ENCODE results near the gene PKD2L2. TPM values are rescaled to one million over a fixed set of nuclear protein-coding genes. Genes with fewer than 3 reads are reported as not detected.
"Not testable (repeated sequence)": the region's sequence is repeated elsewhere in the genome, so short reads cannot be mapped to it uniquely, and the experiment has no call there.

The PKD2L2 gene
- not detected in 2 replicates for total RNA-seq
- long read RNA-seq, partial matches to known transcripts, result 0 of 3 reads
- long read RNA-seq, other reads (novel, unspliced or antisense), result 3 of 3 reads

DNA sequence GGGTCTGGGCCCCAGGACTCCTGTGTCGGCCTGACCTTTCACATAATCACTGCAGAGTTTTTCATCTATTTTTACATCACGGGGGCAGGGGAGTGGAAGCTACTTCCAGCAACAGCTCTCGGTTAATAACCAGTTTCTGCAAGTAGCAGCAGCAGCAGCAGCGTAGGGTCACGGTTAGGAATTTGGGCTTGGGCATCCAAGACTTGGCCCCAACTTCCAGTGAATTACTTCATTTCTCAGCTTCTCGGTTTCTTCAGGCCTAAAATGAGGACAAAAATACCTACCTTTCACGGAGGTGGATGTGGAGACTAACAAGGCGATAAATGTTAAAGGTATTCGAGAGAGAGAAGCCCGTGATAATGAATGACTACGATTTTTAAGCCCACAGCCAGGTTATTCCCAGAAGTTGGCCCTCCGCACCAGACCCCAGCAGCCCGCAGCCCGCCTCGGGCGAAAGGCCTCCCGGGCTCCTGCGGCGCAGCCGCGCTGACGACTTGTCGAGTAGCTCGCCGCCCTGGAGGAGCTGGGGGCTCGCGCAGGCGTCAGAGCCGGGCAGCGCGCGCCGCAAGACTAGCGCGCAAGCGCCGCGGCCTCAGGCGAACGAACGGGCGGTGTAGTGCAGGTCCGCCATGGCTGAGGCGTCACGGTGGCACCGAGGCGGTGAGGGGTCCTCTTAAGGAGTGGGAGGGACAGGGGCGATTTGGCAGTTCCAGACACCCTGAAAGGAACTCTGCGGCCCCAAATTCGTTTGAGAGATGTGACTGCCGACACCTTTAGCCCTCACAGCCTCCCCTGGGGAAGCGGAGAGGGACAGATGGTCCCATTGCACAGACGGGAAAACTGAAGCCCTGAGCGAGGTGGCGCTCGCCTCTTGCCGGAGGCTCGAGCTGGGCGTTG, at the start of gene PKD2L2:
TSS of gene PKD2L2 (plus strand) at position 595 of the 897 bp plus-strand sequence. CDS start at position 630, 35 bp downstream.
- Mint-ChIP-seq H3K36me3 (ENCODE audit: low read depth) (no peaks in the 10 kb centered on the region), H3K27me3 (ENCODE audit: low read depth) (no peaks in the 10 kb centered on the region), H3K4me1 (peaks cover 25% of the 10 kb centered on the region), H3K9me3 (no peaks in the 10 kb centered on the region), H3K27ac (ENCODE audit: unreplicated experiment) (peak within 1 kb of the TSS; percentile 98), H3K4me3 (peak within 1 kb of the TSS; percentile 32)
- TF ChIP-seq CTCF (conservative IDR thresholded peaks at IDR 0.05), result no peak
- DNase-seq (ENCODE audit: low read depth, low spot score), result no peak

DNA sequence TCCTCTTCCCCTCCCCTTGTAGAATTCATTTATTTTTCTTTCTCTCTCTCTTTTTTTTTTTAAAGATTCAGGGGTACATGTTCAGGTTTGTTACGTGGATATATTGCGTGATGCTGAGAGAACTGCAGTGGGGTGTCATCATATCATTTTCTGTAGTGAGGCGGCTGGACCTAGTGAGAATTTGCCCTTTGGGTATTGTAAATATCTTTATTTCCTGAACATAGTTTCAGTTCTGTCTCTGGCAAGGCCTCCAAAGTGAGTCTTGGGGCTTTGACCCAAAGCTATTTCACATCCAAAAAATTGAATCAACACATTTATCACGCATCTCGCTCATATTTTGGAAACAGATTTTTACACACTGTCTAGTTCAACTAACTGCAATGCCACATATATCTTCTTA, 47.0 kb upstream of the PKD2L2 start:
- no peaks in the 10 kb centered on the region for H3K9me3 Mint-ChIP-seq
- no peaks in the 10 kb centered on the region for H3K4me1 Mint-ChIP-seq
- H3K36me3 Mint-ChIP-seq (ENCODE audit: low read depth), result no peaks in the 10 kb centered on the region
- TF ChIP-seq CTCF (conservative IDR thresholded peaks at IDR 0.05), result no peak
- no peaks in the 10 kb centered on the region for H3K27me3 Mint-ChIP-seq (ENCODE audit: low read depth)
- no peak overlapping the region for H3K27ac Mint-ChIP-seq (ENCODE audit: unreplicated experiment)
- no peak overlapping the region for H3K4me3 Mint-ChIP-seq
- DNase-seq (ENCODE audit: low read depth, low spot score), result no peak

DNA sequence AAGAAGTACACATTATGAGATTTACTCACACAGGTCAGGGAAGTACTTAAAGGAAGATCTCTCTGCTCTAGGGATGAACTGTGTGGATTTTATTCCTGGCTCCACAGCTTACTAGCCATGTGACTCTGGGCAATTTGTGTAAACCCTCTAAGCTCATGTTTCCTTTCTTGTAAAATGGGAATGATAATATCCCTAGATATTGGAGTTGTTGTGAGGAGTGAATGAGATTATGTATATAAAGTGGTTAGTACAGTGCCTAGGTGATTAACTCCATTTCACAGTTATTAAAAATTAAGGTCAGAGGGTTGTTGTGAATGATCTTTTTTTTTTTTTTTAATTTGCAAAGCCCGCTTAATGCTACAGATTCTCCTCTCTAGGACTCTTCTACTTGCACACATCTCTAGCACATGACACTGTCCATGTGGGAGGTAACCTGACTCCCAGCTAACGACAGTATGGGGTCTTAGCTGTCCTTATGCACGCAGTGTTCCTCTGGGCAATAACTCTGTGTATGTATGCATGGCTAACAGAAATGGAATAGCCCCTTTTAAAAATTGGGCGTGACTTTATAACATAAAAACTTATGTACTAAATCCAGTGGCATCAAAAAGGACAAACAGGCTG, 45.5 kb upstream of the PKD2L2 start:
- no peak for DNase-seq (ENCODE audit: low read depth, low spot score)
- no peak for TF ChIP-seq CTCF (conservative IDR thresholded peaks at IDR 0.05)
- no peaks in the 10 kb centered on the region for H3K9me3 Mint-ChIP-seq
- no peaks in the 10 kb centered on the region for H3K27me3 Mint-ChIP-seq (ENCODE audit: low read depth)
- no peak overlapping the region for H3K4me3 Mint-ChIP-seq
- H3K36me3 Mint-ChIP-seq (ENCODE audit: low read depth), result no peaks in the 10 kb centered on the region
- no peaks in the 10 kb centered on the region for H3K4me1 Mint-ChIP-seq
- H3K27ac Mint-ChIP-seq (ENCODE audit: unreplicated experiment), result no peak overlapping the region

- H3K4me1 Mint-ChIP-seq, result no peaks in the 10 kb centered on the region
- DNase-seq (ENCODE audit: low read depth, low spot score), result no peak
- no peak overlapping the region for H3K27ac Mint-ChIP-seq (ENCODE audit: unreplicated experiment)
- no peaks in the 10 kb centered on the region for H3K36me3 Mint-ChIP-seq (ENCODE audit: low read depth)
- H3K27me3 Mint-ChIP-seq (ENCODE audit: low read depth), result no peaks in the 10 kb centered on the region
- TF ChIP-seq CTCF (conservative IDR thresholded peaks at IDR 0.05), result no peak
- no peak overlapping the region for H3K4me3 Mint-ChIP-seq
- no peaks in the 10 kb centered on the region for H3K9me3 Mint-ChIP-seq
These were observed 43.8 kb upstream of the PKD2L2 start for GRCh38 chr5:137845472-137845871.

GRCh38 chr5:137847687-137848086, 41.6 kb upstream of the PKD2L2 start:
- no peaks in the 10 kb centered on the region for H3K9me3 Mint-ChIP-seq
- DNase-seq (ENCODE audit: low read depth, low spot score), result no peak
- no peaks in the 10 kb centered on the region for H3K4me1 Mint-ChIP-seq
- no peaks in the 10 kb centered on the region for H3K36me3 Mint-ChIP-seq (ENCODE audit: low read depth)
- no peak overlapping the region for H3K4me3 Mint-ChIP-seq
- H3K27me3 Mint-ChIP-seq (ENCODE audit: low read depth), result no peaks in the 10 kb centered on the region
- no peak for TF ChIP-seq CTCF (conservative IDR thresholded peaks at IDR 0.05)
- H3K27ac Mint-ChIP-seq (ENCODE audit: unreplicated experiment), result no peak overlapping the region

- not testable (repeated sequence) for H3K27ac Mint-ChIP-seq (ENCODE audit: unreplicated experiment); H3K4me3 Mint-ChIP-seq; DNase-seq (ENCODE audit: low read depth, low spot score); H3K4me1 Mint-ChIP-seq; H3K27me3 Mint-ChIP-seq (ENCODE audit: low read depth); H3K36me3 Mint-ChIP-seq (ENCODE audit: low read depth); H3K9me3 Mint-ChIP-seq
These were observed 36.1 kb upstream of the PKD2L2 start for GRCh38 chr5:137853165-137853564.
